IgD-negative memory B cell (primary cell): ENCODE data around the gene GYS1. TPM values are rescaled to one million over a fixed set of nuclear protein-coding genes. Genes with fewer than 3 reads are reported as not detected.

Experiments
- H3K27ac Mint-ChIP-seq, 3 donors: one replicate each; pipeline ENCODE4 v1.8.0; 2020 to 2022; ENCODE audit warnings: mild to moderate bottlenecking in 3 of 3, mixed read lengths in 3 of 3, moderate library complexity in 1 of 3
- H3K27me3 Mint-ChIP-seq: one replicate; pipeline ENCODE4 v1.8.0; 2021; ENCODE audit warnings: mixed read lengths
- H3K36me3 Mint-ChIP-seq: one replicate; pipeline ENCODE4 v1.8.0; 2020; ENCODE audit warnings: mild to moderate bottlenecking, mixed read lengths
- H3K4me1 Mint-ChIP-seq, 3 donors: one replicate each; pipeline ENCODE4 v1.8.0; 2020 to 2022; ENCODE audit warnings: mixed read lengths in 3 of 3, mild to moderate bottlenecking in 1 of 3
- H3K4me3 Mint-ChIP-seq, 4 donors: one replicate each; pipeline ENCODE4 v1.8.0; 2020 to 2022; ENCODE audit warnings: mild to moderate bottlenecking in 4 of 4, mixed read lengths in 4 of 4, moderate library complexity in 3 of 4
- H3K9me3 Mint-ChIP-seq, 3 donors: one replicate each; pipeline ENCODE4 v1.8.0; 2020 to 2021; ENCODE audit warnings: mixed read lengths in 3 of 3, mild to moderate bottlenecking in 1 of 3
- polyA plus RNA-seq: library from polyadenylated mRNA; unstranded; fragments of 300-500 nt; fragmentation: Illumina TruSeq; gene quantifications from one replicate; pipeline ENCODE4 v1.2.3, GENCODE V29; 2021

Gene GYS1
- polyA plus RNA-seq, 1 donor from 2014 or later, result 26.4 TPM

DNA sequence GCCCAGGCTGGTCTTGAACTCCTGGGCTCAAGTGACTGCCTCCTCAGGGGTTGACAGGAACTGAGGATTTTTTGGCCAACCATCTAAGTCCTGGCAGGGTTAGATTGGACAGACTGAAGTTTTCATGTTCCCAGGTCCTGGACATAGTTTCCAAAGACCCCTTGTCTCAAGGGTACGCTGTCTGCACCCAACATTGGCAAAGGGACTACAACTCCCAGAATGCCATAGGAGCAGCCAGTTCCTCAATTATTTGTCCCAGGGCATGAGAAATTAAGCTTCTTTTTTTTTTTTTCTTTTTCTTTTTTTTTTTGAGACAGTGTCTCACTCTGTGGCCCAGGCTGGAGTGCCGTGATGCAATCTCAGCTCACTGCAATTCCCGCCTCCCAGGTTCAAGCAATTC lies 6.9 kb downstream of the GYS1 start:
- Mint-ChIP-seq H3K36me3 (peaks cover 11% of the 10 kb centered on the region), H3K4me1 (peaks cover 4 to 9% (median 7%) of the 10 kb centered on the region in 3 donors), H3K27me3 (peaks cover 2% of the 10 kb centered on the region), H3K9me3 (no peaks in the 10 kb centered on the region), H3K4me3 (peak overlapping the region in 1 of 4 donors; percentile 17), H3K27ac (no peak overlapping the region)

- H3K9me3 Mint-ChIP-seq, result no peaks in the 10 kb centered on the region
- peaks cover 11% of the 10 kb centered on the region for H3K36me3 Mint-ChIP-seq
- H3K4me1 Mint-ChIP-seq, result peaks cover 4 to 9% (median 7%) of the 10 kb centered on the region in 3 donors
- peak overlapping the region in 1 of 4 donors; percentile 17 for H3K4me3 Mint-ChIP-seq
- peaks cover 2% of the 10 kb centered on the region for H3K27me3 Mint-ChIP-seq
- no peak overlapping the region for H3K27ac Mint-ChIP-seq
Measured at GRCh38 chr19:48985711-48986110, 7.4 kb downstream of the GYS1 start.

GRCh38 chr19:48982280-48982679 lies 10.8 kb downstream of the GYS1 start:
- no peaks in the 10 kb centered on the region for H3K27me3 Mint-ChIP-seq
- H3K36me3 Mint-ChIP-seq, result peaks cover 7% of the 10 kb centered on the region
- H3K4me3 Mint-ChIP-seq, result no peak overlapping the region
- no peak overlapping the region for H3K27ac Mint-ChIP-seq
- no peaks in the 10 kb centered on the region for H3K9me3 Mint-ChIP-seq
- peaks cover 2 to 4% (median 3%) of the 10 kb centered on the region in 3 donors for H3K4me1 Mint-ChIP-seq

DNA sequence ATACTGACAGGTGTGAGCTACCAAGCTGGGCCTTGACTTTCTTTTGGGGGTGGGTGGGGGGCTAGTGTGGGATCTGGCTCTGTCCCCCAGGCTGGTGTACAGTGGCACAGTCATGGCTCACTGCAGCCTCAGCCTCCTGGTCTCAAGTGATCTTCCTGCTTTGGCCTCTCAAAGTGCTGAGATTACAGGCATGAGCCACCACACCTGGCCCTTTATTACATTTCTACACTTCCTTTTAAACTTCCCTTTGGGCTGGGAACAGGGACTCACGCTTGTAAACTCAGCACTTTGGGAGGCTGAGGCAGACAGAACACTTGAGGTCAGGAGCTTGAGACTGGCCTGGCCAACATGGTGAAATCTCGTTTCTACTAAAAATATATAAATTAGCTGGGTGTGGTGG lies 16.0 kb downstream of the GYS1 start:
- no peak overlapping the region for H3K4me3 Mint-ChIP-seq
- no peaks in the 10 kb centered on the region for H3K9me3 Mint-ChIP-seq
- H3K4me1 Mint-ChIP-seq, result peaks cover 0 to 6% (median 2%) of the 10 kb centered on the region in 3 donors
- peaks cover 6% of the 10 kb centered on the region for H3K36me3 Mint-ChIP-seq
- H3K27ac Mint-ChIP-seq, result no peak overlapping the region
- no peaks in the 10 kb centered on the region for H3K27me3 Mint-ChIP-seq

- H3K27me3 Mint-ChIP-seq, result no peaks in the 10 kb centered on the region
- peaks cover under 1 to 5% (median 2%) of the 10 kb centered on the region in 3 donors for H3K4me1 Mint-ChIP-seq
- no peaks in the 10 kb centered on the region for H3K9me3 Mint-ChIP-seq
- H3K27ac Mint-ChIP-seq, result no peak overlapping the region
- H3K36me3 Mint-ChIP-seq, result peaks cover 6% of the 10 kb centered on the region
- no peak overlapping the region for H3K4me3 Mint-ChIP-seq
Measured at GRCh38 chr19:48975947-48976847, 16.9 kb downstream of the GYS1 start.

GRCh38 chr19:48970923-48971395 lies 22.1 kb downstream of the GYS1 start:
- Mint-ChIP-seq H3K27me3 (no peaks in the 10 kb centered on the region), H3K4me3 (peak overlapping the region in 1 of 4 donors; percentile 59), H3K27ac (peak overlapping the region in 2 of 3 donors; percentile 28 to 57), H3K36me3 (peaks cover 4% of the 10 kb centered on the region), H3K9me3 (no peaks in the 10 kb centered on the region), H3K4me1 (peaks cover 13 to 21% (median 15%) of the 10 kb centered on the region in 3 donors)

DNA sequence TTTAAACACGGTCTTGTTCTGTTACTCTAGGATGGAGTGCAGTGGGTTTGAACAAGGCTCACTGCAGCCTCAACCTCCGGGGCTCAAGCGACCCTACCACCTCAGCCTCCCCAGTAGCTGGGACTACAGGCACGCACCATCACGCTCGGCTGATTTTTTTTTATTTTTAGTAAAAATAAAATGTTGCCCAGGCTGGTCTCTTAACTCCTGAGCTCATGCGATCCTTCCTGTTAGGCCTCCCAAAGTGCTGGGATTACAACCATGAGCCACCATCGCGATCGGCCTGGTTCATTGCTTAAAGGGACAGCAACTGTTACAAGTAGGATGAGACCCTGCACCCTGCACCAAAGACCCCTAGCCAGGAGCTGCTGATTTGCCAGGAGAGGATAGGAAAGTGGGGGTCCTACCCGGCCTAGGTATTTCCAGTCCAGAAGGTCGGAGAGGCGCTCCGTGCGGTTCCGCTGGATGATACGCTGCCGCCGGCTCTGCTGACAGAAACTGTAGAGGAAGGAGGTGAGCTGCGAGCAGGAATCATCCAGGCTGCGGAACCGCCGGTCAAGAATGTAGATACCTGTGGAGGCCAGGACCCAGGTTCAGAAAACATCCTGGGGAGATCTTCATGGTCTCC lies 22.9 kb downstream of the GYS1 start:
- no peaks in the 10 kb centered on the region for H3K9me3 Mint-ChIP-seq
- H3K4me3 Mint-ChIP-seq, result peak overlapping the region in 1 of 4 donors; percentile 60
- H3K4me1 Mint-ChIP-seq, result peaks cover 15 to 23% (median 18%) of the 10 kb centered on the region in 3 donors
- H3K27ac Mint-ChIP-seq, result peak overlapping the region in 1 of 3 donors; percentile 57
- peaks cover 4% of the 10 kb centered on the region for H3K36me3 Mint-ChIP-seq
- no peaks in the 10 kb centered on the region for H3K27me3 Mint-ChIP-seq

DNA sequence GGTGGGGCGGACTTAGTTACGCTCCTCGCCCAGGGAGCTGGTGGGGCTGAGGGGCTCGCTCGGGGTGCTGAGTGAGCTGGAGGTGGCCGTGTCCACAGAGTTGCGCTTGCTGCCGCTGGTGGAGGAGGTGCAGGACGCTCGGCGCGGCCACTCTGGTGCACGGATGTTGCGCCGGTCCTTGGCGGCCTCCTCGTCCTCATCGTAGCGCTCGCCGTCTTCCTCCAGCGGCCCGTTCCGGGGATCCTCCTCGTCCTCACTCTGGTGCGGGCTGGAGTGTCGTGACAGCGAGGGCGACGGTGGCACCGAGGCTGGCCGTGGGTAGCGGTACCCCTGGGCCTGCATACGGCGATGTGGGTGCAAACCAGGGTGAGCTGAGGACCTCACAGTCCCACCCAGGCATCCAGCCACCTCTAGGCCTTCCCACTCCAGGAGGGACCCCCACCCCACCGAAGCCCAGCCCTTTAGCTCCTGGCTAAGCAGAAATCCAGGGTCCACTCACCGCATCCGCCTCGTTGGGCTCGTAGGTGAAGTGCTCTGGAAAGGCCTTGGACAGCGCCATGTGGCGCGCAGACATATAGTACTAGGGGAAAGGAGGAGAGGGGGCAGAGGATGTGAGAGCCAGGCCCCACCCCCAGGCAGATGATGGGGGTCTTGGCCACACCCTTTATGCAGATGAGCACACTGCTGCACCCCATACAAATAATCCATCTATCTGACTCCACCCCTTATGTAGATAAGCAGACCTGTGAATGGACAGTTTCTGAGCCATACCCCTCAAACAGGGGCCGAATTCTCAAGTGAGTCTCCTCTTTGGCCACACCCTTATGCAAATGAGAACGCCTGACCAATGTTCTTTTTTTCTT lies 23.6 kb downstream of the GYS1 start:
- H3K4me3 Mint-ChIP-seq, result peak overlapping the region in 1 of 4 donors; percentile 60
- no peak overlapping the region for H3K27ac Mint-ChIP-seq
- no peaks in the 10 kb centered on the region for H3K9me3 Mint-ChIP-seq
- H3K4me1 Mint-ChIP-seq, result peaks cover 19 to 26% (median 22%) of the 10 kb centered on the region in 3 donors
- peaks cover 4% of the 10 kb centered on the region for H3K36me3 Mint-ChIP-seq
- H3K27me3 Mint-ChIP-seq, result no peaks in the 10 kb centered on the region

GRCh38 chr19:48968813-48969218 lies 24.3 kb downstream of the GYS1 start:
- H3K9me3 Mint-ChIP-seq, result no peaks in the 10 kb centered on the region
- H3K27me3 Mint-ChIP-seq, result no peaks in the 10 kb centered on the region
- H3K4me3 Mint-ChIP-seq, result no peak overlapping the region
- H3K36me3 Mint-ChIP-seq, result peaks cover 4% of the 10 kb centered on the region
- no peak overlapping the region for H3K27ac Mint-ChIP-seq
- peaks cover 26 to 33% (median 27%) of the 10 kb centered on the region in 3 donors for H3K4me1 Mint-ChIP-seq

DNA sequence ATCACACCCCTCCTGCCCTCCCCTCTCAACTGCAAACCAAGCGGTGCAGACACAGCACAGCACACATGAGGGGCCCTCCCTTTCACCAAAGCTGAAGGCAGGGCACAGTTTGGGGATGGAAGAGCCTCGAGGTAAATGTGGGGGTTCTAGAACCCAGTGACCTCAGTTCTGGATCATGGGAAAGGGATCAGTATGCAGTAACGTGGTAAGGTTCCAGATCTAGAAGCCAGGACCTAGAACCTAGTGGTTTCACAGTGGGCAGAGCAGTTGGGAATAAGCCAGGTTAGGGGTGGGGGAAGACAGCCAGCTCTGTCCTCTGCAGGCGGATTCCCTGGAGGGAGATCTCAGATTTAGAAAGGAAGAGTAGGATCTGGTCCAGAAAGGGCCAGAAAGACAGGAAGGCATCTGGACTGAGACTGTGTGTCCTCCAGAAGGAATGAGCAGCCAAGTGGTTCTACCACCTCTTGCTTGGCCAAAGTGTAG lies 24.9 kb downstream of the GYS1 start:
- Mint-ChIP-seq H3K9me3 (no peaks in the 10 kb centered on the region), H3K27me3 (no peaks in the 10 kb centered on the region), H3K4me3 (peak overlapping the region in 2 of 4 donors; percentile 32 to 94), H3K36me3 (peaks cover 4% of the 10 kb centered on the region), H3K27ac (peak overlapping the region in 1 of 3 donors; percentile 14), H3K4me1 (peaks cover 27 to 37% (median 29%) of the 10 kb centered on the region in 3 donors)

DNA sequence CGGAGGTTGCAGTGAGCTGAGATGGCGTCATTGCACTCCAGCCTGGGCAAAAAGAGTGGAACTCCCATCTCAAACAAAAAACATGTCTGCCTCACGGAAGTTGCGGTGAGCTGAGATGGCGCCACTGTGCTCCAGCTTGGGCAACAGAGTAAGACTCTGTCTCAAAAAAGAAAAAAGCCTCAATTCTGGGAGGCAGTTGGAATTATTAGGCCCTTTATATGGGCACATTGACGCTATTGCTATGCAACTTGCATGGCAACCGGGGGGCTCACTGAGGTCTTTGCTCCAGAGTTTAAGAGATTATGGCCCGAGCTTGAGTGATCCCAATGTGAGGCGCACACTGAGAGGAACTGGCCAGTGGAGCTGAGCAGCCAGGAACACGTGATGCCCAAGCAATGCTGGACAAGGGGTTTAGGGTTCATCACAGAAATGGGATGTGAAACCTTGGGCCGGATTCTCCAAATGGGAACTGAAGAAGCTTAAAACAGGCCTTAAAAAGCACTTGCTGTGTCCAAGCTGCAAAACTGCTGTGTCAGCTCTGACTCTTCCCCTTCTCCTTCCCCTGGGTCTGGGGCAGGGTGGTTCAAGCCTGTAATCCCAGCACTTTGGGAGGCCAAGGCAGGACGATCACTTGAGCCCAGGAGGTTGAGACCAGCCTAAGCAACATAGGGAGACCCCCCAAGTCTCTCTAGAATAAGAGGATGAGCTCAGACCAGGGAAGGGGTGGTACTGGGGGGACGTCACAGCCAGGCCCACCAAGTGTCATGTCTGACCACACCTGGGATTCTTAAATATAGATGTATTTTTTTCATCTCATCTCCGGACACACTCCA lies 25.5 kb downstream of the GYS1 start:
- Mint-ChIP-seq H3K4me1 (peaks cover 27 to 38% (median 34%) of the 10 kb centered on the region in 3 donors), H3K27me3 (no peaks in the 10 kb centered on the region), H3K36me3 (peaks cover 2% of the 10 kb centered on the region), H3K9me3 (no peaks in the 10 kb centered on the region), H3K4me3 (peak overlapping the region; percentile 32 to 94 (median 70)), H3K27ac (peak overlapping the region; percentile 35 to 99 (median 87))

DNA sequence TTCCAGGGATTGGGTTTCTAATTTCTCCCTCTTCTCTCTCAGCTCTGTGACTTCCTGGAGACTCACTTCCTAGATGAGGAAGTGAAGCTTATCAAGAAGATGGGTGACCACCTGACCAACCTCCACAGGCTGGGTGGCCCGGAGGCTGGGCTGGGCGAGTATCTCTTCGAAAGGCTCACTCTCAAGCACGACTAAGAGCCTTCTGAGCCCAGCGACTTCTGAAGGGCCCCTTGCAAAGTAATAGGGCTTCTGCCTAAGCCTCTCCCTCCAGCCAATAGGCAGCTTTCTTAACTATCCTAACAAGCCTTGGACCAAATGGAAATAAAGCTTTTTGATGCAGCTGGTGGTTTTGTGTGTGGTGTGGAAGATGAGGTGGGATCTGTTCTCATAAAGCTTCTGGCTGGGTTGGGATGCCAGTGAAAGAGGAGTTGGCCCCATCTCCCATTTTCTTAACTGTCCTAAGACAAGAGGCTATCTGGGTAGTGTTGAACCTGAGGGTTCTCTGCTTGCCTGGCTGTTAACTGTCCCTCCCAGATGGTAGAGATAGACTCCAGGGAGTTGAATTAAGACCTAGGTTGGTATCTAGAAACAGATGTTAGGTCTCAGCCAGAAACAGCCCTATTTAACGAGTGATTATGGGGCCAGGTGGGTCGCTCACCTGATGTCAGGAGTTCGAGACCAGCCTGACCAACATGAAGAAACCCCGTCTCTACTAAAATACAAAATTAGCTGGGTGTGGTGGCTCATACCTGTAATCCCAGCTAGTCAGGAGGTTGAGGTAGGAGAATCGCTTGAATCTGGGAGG lies 26.4 kb downstream of the GYS1 start:
- Mint-ChIP-seq H3K27ac (peak overlapping the region; percentile 35 to 99 (median 99)), H3K27me3 (no peaks in the 10 kb centered on the region), H3K4me3 (peak overlapping the region; percentile 93 to 99 (median 96)), H3K9me3 (no peaks in the 10 kb centered on the region), H3K36me3 (peaks cover 2% of the 10 kb centered on the region), H3K4me1 (peaks cover 35 to 42% (median 41%) of the 10 kb centered on the region in 3 donors)
